Right lung (tissue), 5 donors: ENCODE measurements around the gene ETV7. TPM values are rescaled to one million over a fixed set of nuclear protein-coding genes. Genes with fewer than 3 reads are reported as not detected.
"Not testable (repeated sequence)": the region's sequence is repeated elsewhere in the genome, so short reads cannot be mapped to it uniquely, and the experiment has no call there.

Experiments
- DNase-seq, 2 donors: peaks; one replicate each; pipeline ENCODE4 v3.0.0-alpha.2; 2013
- polyA plus RNA-seq, 5 donors: library from polyadenylated mRNA; unstranded; fragments of 120-200 nt; gene quantifications; one replicate each; pipeline versions ENCODE4 v1.2.1 to v1.2.3, GENCODE V29; 2013; ENCODE audit warnings: inconsistent platforms in 1 of 5, low replicate concordance in 1 of 5; ENCODE audit not compliant: insufficient read length in 5 of 5, insufficient read depth in 1 of 5

Gene ETV7
- polyA plus RNA-seq, 5 donors: 0.14 to 0.30 (median 0.14) TPM; not detected in 2

GRCh38 chr6:36343109-36343680, 44.3 kb downstream of the ETV7 start:
- no peak for DNase-seq

GRCh38 chr6:36340618-36341454, 46.6 kb downstream of the ETV7 start:
- peak in 1 of 2 donors; percentile 42 for DNase-seq

- no peak for DNase-seq
Measured at GRCh38 chr6:36340306-36340617, 47.2 kb downstream of the ETV7 start.

GRCh38 chr6:36339146-36339545, 48.3 kb downstream of the ETV7 start:
- DNase-seq: no peak

- DNase-seq: not testable (repeated sequence)
Measured at GRCh38 chr6:36338223-36338622, 49.2 kb downstream of the ETV7 start.

GRCh38 chr6:36337814-36338213, 49.7 kb downstream of the ETV7 start:
- no peak for DNase-seq

GRCh38 chr6:36336779-36337241, 50.7 kb downstream of the ETV7 start, which contains the start of gene BNIP5:
TSS of gene BNIP5 (minus strand) at chr6:36336888. CDS start at chr6:36330690, 6,198 bp downstream.
- no peak for DNase-seq

GRCh38 chr6:36336208-36336710, 51.2 kb downstream of the ETV7 start:
- no peak for DNase-seq

GRCh38 chr6:36335465-36336207, 51.8 kb downstream of the ETV7 start:
- DNase-seq: no peak

GRCh38 chr6:36334832-36335459, 52.5 kb downstream of the ETV7 start:
- no peak for DNase-seq

GRCh38 chr6:36333931-36334725, 53.3 kb downstream of the ETV7 start:
- DNase-seq: no peak

- no peak for DNase-seq
Measured at GRCh38 chr6:36333171-36333895, 54.1 kb downstream of the ETV7 start.

GRCh38 chr6:36331381-36331780, 56.1 kb downstream of the ETV7 start:
- DNase-seq: no peak

GRCh38 chr6:36330366-36330765, 57.1 kb downstream of the ETV7 start:
- DNase-seq: no peak

GRCh38 chr6:36329798-36330291, 57.6 kb downstream of the ETV7 start:
- no peak for DNase-seq

- no peak for DNase-seq
Measured at GRCh38 chr6:36328600-36328999, 58.9 kb downstream of the ETV7 start.

- DNase-seq: no peak
Measured at GRCh38 chr6:36327919-36328236, 59.6 kb downstream of the ETV7 start.

- no peak for DNase-seq
Measured at GRCh38 chr6:36327226-36327918, 60.1 kb downstream of the ETV7 start.

- DNase-seq: peak; percentile 90 to 93
Measured at GRCh38 chr6:36326356-36326995, 61.0 kb downstream of the ETV7 start.
